GM12878 (cell line): ENCODE data around the gene RALGAPA1. TPM values are rescaled to one million over a fixed set of nuclear protein-coding genes. Genes with fewer than 3 reads are reported as not detected.
A peak's percentile ranks its signal among the peaks of the same experiment; 100 is the strongest.

Experiments
- ASH2L ChIP-seq: fragments of 300-600, 200-600 bp; sonication (generic); IDR thresholded peaks from 2 replicates; pipeline ENCODE4 v1.6.1; 2017; ENCODE audit warnings: low read depth, mild to moderate bottlenecking, borderline replicate concordance
- ATF3 ChIP-seq: IDR thresholded peaks from 2 replicates; pipeline ENCODE4 v1.6.1; 2011; ENCODE audit warnings: low read depth, mild to moderate bottlenecking, low read length, moderate library complexity, borderline replicate concordance; ENCODE audit errors: extremely low read depth
- ATF7 ChIP-seq: fragments of 450-650 bp; IDR thresholded peaks from 2 replicates; pipeline ENCODE4 v1.6.1; 2016; ENCODE audit warnings: low read depth, mild to moderate bottlenecking
- CBFB ChIP-seq: IDR thresholded peaks from 2 replicates; pipeline ENCODE4 v1.6.1; 2016; ENCODE audit warnings: antibody characterized with exemption, low read depth
- CHD4 ChIP-seq: fragments of 200-600 bp; sonication (generic); IDR thresholded peaks from 2 replicates; pipeline ENCODE4 v1.6.1; 2016; ENCODE audit warnings: mild to moderate bottlenecking
- CUX1 ChIP-seq: IDR thresholded peaks from 2 replicates; pipeline ENCODE4 v1.6.1; 2012; ENCODE audit warnings: improper control_type of control experiment, low read depth, low read length; ENCODE audit not compliant: insufficient replicate concordance
- ESRRA ChIP-seq: IDR thresholded peaks from 2 replicates; pipeline ENCODE4 v1.6.1; 2012; ENCODE audit warnings: mild to moderate bottlenecking, low read length, improper control_type of control experiment
- FOXM1 ChIP-seq: IDR thresholded peaks from 2 replicates; pipeline ENCODE4 v1.6.1; 2012; ENCODE audit warnings: low read depth, mild to moderate bottlenecking, inconsistent platforms, low read length, moderate library complexity
- HDAC6 ChIP-seq: fragments of 200-600 bp; sonication (generic); IDR thresholded peaks from one replicate; pipeline ENCODE4 v1.8.0; 2017; ENCODE audit warnings: antibody characterized with exemption; ENCODE audit not compliant: unreplicated experiment
- HDGF ChIP-seq: fragments of 450-650 bp; IDR thresholded peaks from 2 replicates; pipeline ENCODE4 v1.6.1; 2016; ENCODE audit warnings: antibody characterized with exemption
- IKZF1 ChIP-seq: fragments of 450-650 bp; conservative IDR thresholded peaks from 2 replicates; pipeline ENCODE4 v1.6.1; 2017; ENCODE audit warnings: antibody characterized with exemption, mild to moderate bottlenecking
- JUNB ChIP-seq: IDR thresholded peaks from 2 replicates; pipeline ENCODE4 v1.6.1; 2016; ENCODE audit warnings: antibody characterized with exemption, mild to moderate bottlenecking
- JUND ChIP-seq: IDR thresholded peaks from 2 replicates; pipeline ENCODE4 v1.6.1; 2012; ENCODE audit warnings: low read depth, mild to moderate bottlenecking, low read length, improper control_type of control experiment, moderate library complexity
- LARP7 ChIP-seq: fragments of 450-650 bp; IDR thresholded peaks from 2 replicates; pipeline ENCODE4 v1.6.1; 2017; ENCODE audit warnings: mild to moderate bottlenecking
- MTA2 ChIP-seq: fragments of 450-650 bp; IDR thresholded peaks from 2 replicates; pipeline ENCODE4 v1.6.1; 2016; ENCODE audit warnings: low read depth, mild to moderate bottlenecking, moderate library complexity
- NBN ChIP-seq: fragments of 450-650 bp; IDR thresholded peaks from 2 replicates; pipeline ENCODE4 v1.6.1; 2016
- NFYA ChIP-seq: IDR thresholded peaks from 2 replicates; pipeline ENCODE4 v1.6.1; 2011; ENCODE audit warnings: low read depth, mild to moderate bottlenecking, low read length, improper control_type of control experiment, borderline replicate concordance
- NFYB ChIP-seq: IDR thresholded peaks from 2 replicates; pipeline ENCODE4 v1.6.1; 2011; ENCODE audit warnings: low read depth, mild to moderate bottlenecking, low read length, improper control_type of control experiment, moderate library complexity; ENCODE audit not compliant: insufficient read depth
- PML ChIP-seq: IDR thresholded peaks from 2 replicates; pipeline ENCODE4 v1.6.1; 2012; ENCODE audit warnings: low read length, inconsistent platforms
- RAD21 ChIP-seq: IDR thresholded peaks from 2 replicates; pipeline ENCODE4 v1.6.1; 2011; ENCODE audit warnings: mild to moderate bottlenecking, low read depth, low read length, moderate library complexity; ENCODE audit not compliant: insufficient read depth
- RAD51 ChIP-seq: fragments of 450-650 bp; IDR thresholded peaks from 2 replicates; pipeline ENCODE4 v1.6.1; 2016; ENCODE audit warnings: moderate library complexity, mild to moderate bottlenecking, inconsistent platforms
- RCOR1 ChIP-seq: conservative IDR thresholded peaks from 2 replicates; pipeline ENCODE4 v1.6.1; 2012; ENCODE audit warnings: low read depth, low read length, improper control_type of control experiment
- SMARCA5 ChIP-seq: fragments of 450-650 bp; IDR thresholded peaks from 2 replicates; pipeline ENCODE4 v1.6.1; 2017; ENCODE audit warnings: mild to moderate bottlenecking
- SMC3 ChIP-seq: IDR thresholded peaks from 2 replicates; pipeline ENCODE4 v1.6.1; 2011; ENCODE audit warnings: low read length, improper control_type of control experiment, borderline replicate concordance
- SUPT20H ChIP-seq: IDR thresholded peaks from 2 replicates; pipeline ENCODE4 v1.6.1; 2011; ENCODE audit warnings: low read depth, mild to moderate bottlenecking, low read length, moderate library complexity, borderline replicate concordance; ENCODE audit not compliant: control insufficient read depth
- TCF12 ChIP-seq: IDR thresholded peaks from 2 replicates; pipeline ENCODE4 v1.6.1; 2011; ENCODE audit warnings: low read depth, mild to moderate bottlenecking, low read length
- ZBED1 ChIP-seq: IDR thresholded peaks from 2 replicates; pipeline ENCODE4 v1.6.1; 2016; ENCODE audit warnings: borderline replicate concordance
- ZZZ3 ChIP-seq: IDR thresholded peaks from 2 replicates; pipeline ENCODE4 v1.6.1; 2011; ENCODE audit warnings: low read depth; ENCODE audit not compliant: control insufficient read depth, insufficient read length
- polyA plus RNA-seq, 11 experiments: library from polyadenylated mRNA; depleted of rRNA in 4 of 11; unstranded in 6 of 11; stranded (reverse) in 5 of 11; fragments of >200 nt; fragmentation: Nextera tagmentation in 4 of 11; fragmentation: Illumina TruSeq in 1 of 11; extraction: Ambion mirVana in 4 of 11; extraction: Trizol in 1 of 11; gene quantifications; 1 replicate in 1 of 11; 2 replicates in 10 of 11; pipeline versions ENCODE4 v1.2.1 to v1.2.3, GENCODE V29; 2011 to 2016; ENCODE audit warnings: inconsistent platforms in 2 of 11, missing spikeins in 2 of 11, low read depth in 1 of 11
- total RNA-seq, 4 experiments: library from RNA; depleted of rRNA in 3 of 4; stranded (reverse); fragments of >200 nt in 3 of 4; fragmentation: Illumina TruSeq in 1 of 4; extraction: Trizol in 1 of 4; gene quantifications; 2 replicates each; pipeline versions ENCODE4 v1.2.1 to v1.2.3, GENCODE V29; 2013 to 2021

Gene RALGAPA1
- total and polyA plus RNA-seq, 10 of the 15 experiments (the other 5 are each of a cell fraction or from before 2014, with no cell fraction given), result 5.6 to 26.7 (median 14.7) TPM

GRCh38 chr14:35689000-35689460 is 120.1 kb downstream of the RALGAPA1 start (continued):
- TF ChIP-seq CUX1 (no peak), JUNB (peak; percentile 75), CBFB (peak; percentile 59; the same call in 1 of the 2 replicates), HDGF (no peak), RAD51 (no peak), LARP7 (no peak), TCF12 (no peak), PML (0 out of 2 replicates have a peak, but pooled peaks have one; percentile 28), ATF7 (no peak), HDAC6 (no peak), NFYA (no peak), NFYB (no peak), CHD4 (no peak), ZZZ3 (no peak), RCOR1 (no peak), SMC3 (no peak), SMARCA5 (no peak), ESRRA (no peak), MTA2 (no peak), FOXM1 (peak; percentile 79), ZBED1 (no peak), ATF3 (no peak), SUPT20H (no peak), ASH2L (no peak), RAD21 (no peak), NBN (no peak), JUND (no peak), IKZF1 (no peak)
